Gastrocnemius medialis (tissue), 4 donors: ENCODE measurements around the gene RAB3GAP1.

Source experiments
- POLR2A ChIP-seq, 2 donors: fragments of 450-650 bp; IDR thresholded peaks; one replicate each; pipeline ENCODE4 v1.6.1; 2017; ENCODE audit warnings: antibody characterized with exemption in 2 of 2, mild to moderate bottlenecking in 2 of 2, moderate library complexity in 2 of 2
- TF ChIP-seq, protein P1 (sequence below), 5 experiments: fragments of 450-650 bp in 3 of 5; fragments of 200-600 bp in 2 of 5; sonication (generic) in 2 of 5; IDR thresholded peaks in 4 of 5; conservative IDR thresholded peaks in 1 of 5; 1 replicate in 4 of 5; 2 replicates in 1 of 5; pipeline ENCODE4 v1.5.1; 2016 to 2019; ENCODE audit warnings: antibody characterized with exemption in 5 of 5, mild to moderate bottlenecking in 3 of 5, moderate library complexity in 3 of 5

GRCh38 chr2:135099802-135100483, 47.9 kb downstream of the RAB3GAP1 start:
- TF ChIP-seq, protein P1, sequence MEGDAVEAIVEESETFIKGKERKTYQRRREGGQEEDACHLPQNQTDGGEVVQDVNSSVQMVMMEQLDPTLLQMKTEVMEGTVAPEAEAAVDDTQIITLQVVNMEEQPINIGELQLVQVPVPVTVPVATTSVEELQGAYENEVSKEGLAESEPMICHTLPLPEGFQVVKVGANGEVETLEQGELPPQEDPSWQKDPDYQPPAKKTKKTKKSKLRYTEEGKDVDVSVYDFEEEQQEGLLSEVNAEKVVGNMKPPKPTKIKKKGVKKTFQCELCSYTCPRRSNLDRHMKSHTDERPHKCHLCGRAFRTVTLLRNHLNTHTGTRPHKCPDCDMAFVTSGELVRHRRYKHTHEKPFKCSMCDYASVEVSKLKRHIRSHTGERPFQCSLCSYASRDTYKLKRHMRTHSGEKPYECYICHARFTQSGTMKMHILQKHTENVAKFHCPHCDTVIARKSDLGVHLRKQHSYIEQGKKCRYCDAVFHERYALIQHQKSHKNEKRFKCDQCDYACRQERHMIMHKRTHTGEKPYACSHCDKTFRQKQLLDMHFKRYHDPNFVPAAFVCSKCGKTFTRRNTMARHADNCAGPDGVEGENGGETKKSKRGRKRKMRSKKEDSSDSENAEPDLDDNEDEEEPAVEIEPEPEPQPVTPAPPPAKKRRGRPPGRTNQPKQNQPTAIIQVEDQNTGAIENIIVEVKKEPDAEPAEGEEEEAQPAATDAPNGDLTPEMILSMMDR (IDR thresholded peaks at IDR 0.05 in 4 of 5, conservative IDR thresholded peaks at IDR 0.05 in 1 of 5), result no peak
- no peak for TF ChIP-seq POLR2A (IDR thresholded peaks at IDR 0.05)
